DND-41 (cell line): ENCODE measurements around the gene PTPN3.

Experiments used
- ATAC-seq: fragments of 200-7000 bp; cut with Tn5 transposase; 3 replicates; pipeline ENCODE4 v1.9.1; 2021; ENCODE audit warnings: low read depth; ENCODE audit not compliant: insufficient read depth
- DNase-seq: peaks from one replicate; pipeline ENCODE4 v3.0.0-alpha.2; 2020
- H2AFZ ChIP-seq: 2 replicates; pipeline ENCODE4 v1.6.0; 2012; ENCODE audit warnings: low read depth, low read length
- H3K27ac ChIP-seq: 2 replicates; pipeline ENCODE4 v1.5.1; 2012; ENCODE audit warnings: low read length, inconsistent platforms
- H3K27me3 ChIP-seq: fragments of 200-600 bp; sonication (generic); 2 replicates; pipeline ENCODE4 v1.6.0; 2012; ENCODE audit warnings: low read length, mild to moderate bottlenecking, inconsistent platforms; ENCODE audit not compliant: insufficient read depth, poor library complexity
- H3K36me3 ChIP-seq: 2 replicates; pipeline ENCODE4 v1.5.1; 2012; ENCODE audit warnings: low read length, inconsistent platforms; ENCODE audit not compliant: insufficient read depth
- H3K4me1 ChIP-seq: 2 replicates; pipeline ENCODE4 v1.5.1; 2012; ENCODE audit warnings: mild to moderate bottlenecking, low read length; ENCODE audit not compliant: insufficient read depth
- H3K4me2 ChIP-seq: 2 replicates; pipeline ENCODE4 v1.6.0; 2012; ENCODE audit warnings: mild to moderate bottlenecking, moderate library complexity, low read length, inconsistent platforms; ENCODE audit not compliant: insufficient read depth
- H3K4me3 ChIP-seq, 2 experiments: fragments of 200-600 bp in 1 of 2; shearing (Covaris generic) in 1 of 2; 2 replicates each; pipeline ENCODE4 v1.5.1; 2012 to 2016; ENCODE audit warnings: inconsistent platforms in 2 of 2, low read length in 2 of 2, mild to moderate bottlenecking in 2 of 2, low read depth in 1 of 2, moderate library complexity in 1 of 2
- H3K79me2 ChIP-seq: 2 replicates; pipeline ENCODE4 v1.6.0; 2012; ENCODE audit warnings: low read length, inconsistent platforms; ENCODE audit not compliant: insufficient read depth
- H3K9ac ChIP-seq: 2 replicates; pipeline ENCODE4 v1.6.0; 2012; ENCODE audit warnings: low read depth, mild to moderate bottlenecking, inconsistent platforms, low read length, moderate library complexity
- H3K9me3 ChIP-seq: 2 replicates; pipeline ENCODE4 v1.5.1; 2012; ENCODE audit warnings: low read length, moderate library complexity, mild to moderate bottlenecking, inconsistent platforms; ENCODE audit not compliant: insufficient read depth, severe bottlenecking
- H4K20me1 ChIP-seq: 2 replicates; pipeline ENCODE4 v1.6.0; 2012; ENCODE audit warnings: low read length; ENCODE audit not compliant: insufficient read depth
- EZH2 ChIP-seq: IDR thresholded peaks from 3 replicates; pipeline ENCODE4 v1.6.1; 2012; ENCODE audit warnings: borderline replicate concordance, low read depth, mild to moderate bottlenecking, moderate library complexity, low read length, inconsistent platforms; ENCODE audit not compliant: severe bottlenecking
- TF ChIP-seq, protein P1 (sequence below): IDR thresholded peaks from 2 replicates; pipeline ENCODE4 v1.5.1; 2012; ENCODE audit warnings: borderline replicate concordance, low read length, moderate library complexity, mild to moderate bottlenecking; ENCODE audit not compliant: poor library complexity, severe bottlenecking; ENCODE audit errors: extremely low read depth

The PTPN3 gene

DNA sequence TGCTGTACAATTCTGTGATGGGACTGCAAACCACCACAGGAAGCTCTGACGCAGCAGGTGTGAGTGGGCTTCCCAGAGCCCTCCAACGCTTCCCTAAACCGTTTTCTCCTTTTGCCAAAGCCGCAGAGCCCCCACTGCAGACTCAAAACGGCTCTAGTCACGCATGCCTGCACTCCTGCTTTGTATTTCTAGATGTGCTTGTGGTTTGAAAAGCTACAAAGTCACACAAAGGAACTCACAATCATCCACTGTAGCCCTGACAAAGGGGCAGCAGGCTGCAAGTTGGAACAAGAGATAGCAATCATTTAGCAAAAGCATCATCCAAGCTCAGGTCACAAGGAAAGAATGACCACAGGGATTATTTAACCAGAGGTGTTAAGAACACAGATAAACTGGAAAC lies 79.3 kb downstream of the PTPN3 start:
- peak overlapping the region; percentile 92 for H3K27ac ChIP-seq
- no peaks in the 10 kb centered on the region for H3K79me2 ChIP-seq
- TF ChIP-seq, protein P1, sequence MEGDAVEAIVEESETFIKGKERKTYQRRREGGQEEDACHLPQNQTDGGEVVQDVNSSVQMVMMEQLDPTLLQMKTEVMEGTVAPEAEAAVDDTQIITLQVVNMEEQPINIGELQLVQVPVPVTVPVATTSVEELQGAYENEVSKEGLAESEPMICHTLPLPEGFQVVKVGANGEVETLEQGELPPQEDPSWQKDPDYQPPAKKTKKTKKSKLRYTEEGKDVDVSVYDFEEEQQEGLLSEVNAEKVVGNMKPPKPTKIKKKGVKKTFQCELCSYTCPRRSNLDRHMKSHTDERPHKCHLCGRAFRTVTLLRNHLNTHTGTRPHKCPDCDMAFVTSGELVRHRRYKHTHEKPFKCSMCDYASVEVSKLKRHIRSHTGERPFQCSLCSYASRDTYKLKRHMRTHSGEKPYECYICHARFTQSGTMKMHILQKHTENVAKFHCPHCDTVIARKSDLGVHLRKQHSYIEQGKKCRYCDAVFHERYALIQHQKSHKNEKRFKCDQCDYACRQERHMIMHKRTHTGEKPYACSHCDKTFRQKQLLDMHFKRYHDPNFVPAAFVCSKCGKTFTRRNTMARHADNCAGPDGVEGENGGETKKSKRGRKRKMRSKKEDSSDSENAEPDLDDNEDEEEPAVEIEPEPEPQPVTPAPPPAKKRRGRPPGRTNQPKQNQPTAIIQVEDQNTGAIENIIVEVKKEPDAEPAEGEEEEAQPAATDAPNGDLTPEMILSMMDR: no peak
- no peak for TF ChIP-seq EZH2
- peak overlapping the region; percentile 60 for H3K9ac ChIP-seq
- DNase-seq (peak; percentile 83), ATAC-seq (peak; percentile 64)
- H3K36me3 ChIP-seq: no peaks in the 10 kb centered on the region
- no peaks in the 10 kb centered on the region for H4K20me1 ChIP-seq
- peak overlapping the region; percentile 61 for H3K4me2 ChIP-seq
- peaks cover 84% of the 10 kb centered on the region for H3K4me1 ChIP-seq
- peak overlapping the region in 1 of 2 experiments; percentile 33; a peak in 2 of 4 replicates for H3K4me3 ChIP-seq
- no peaks in the 10 kb centered on the region for H3K27me3 ChIP-seq
- peak overlapping the region; percentile 56; the same call in 1 of the 2 replicates for H2AFZ ChIP-seq
- no peaks in the 10 kb centered on the region for H3K9me3 ChIP-seq

DNA sequence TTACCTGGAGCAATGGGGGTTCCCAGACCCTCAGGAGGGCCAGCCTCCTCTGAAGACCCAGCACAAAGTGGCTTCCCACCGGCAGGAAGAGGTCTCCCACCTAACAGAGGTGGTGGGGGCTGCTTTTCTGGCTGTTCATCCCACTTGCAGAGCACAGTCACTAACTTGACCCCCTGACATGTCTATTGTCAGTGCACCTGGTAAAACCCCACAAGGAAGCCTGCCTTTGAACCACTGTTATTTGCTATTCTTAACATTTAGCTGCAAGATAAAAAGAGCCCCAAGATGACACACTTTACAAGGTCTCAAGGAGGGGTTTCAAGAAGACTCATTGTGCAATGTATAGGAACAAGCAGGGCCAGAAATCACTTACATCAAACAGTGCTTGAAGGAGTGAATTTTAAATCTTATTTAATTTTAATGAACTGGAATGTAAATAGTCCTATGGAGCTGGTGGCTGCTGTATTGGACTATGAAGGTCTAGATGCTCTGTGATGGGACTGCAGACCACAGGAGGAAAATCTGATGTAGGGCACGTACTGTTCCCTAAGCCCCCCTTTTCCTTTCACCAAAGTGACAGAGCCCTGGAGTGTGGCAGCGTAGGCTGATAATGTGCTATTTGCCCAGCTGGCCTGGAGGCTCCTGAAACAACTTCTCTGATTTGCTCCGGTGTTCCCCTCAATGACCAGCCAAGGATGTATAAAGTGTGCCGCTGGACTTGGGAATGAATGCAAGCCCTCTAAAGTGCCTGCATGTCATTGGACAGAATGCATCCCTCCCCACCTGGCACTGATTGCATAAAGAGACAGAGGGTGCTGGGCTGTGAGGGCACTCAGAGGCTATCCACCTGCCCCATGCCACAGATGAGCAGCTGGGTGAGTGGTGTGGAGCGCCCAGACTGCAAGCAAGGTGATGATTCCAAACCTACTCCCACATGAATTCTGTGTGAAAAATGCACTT lies 80.2 kb downstream of the PTPN3 start:
- Histone ChIP-seq H3K36me3 (no peaks in the 10 kb centered on the region), H3K27ac (peak overlapping the region; percentile 92), H2AFZ (no peak overlapping the region), H3K4me3 (peak overlapping the region in 1 of 2 experiments; percentile 45; a peak in 3 of 4 replicates), H3K27me3 (no peaks in the 10 kb centered on the region), H3K4me1 (peaks cover 93% of the 10 kb centered on the region), H3K9ac (peak overlapping the region; percentile 60), H3K4me2 (peak overlapping the region; percentile 61), H3K79me2 (no peaks in the 10 kb centered on the region), H3K9me3 (no peaks in the 10 kb centered on the region), H4K20me1 (no peaks in the 10 kb centered on the region)
- TF ChIP-seq, protein P1: no peak
- TF ChIP-seq EZH2: no peak
- ATAC-seq: peak; percentile 65
- DNase-seq: peak; percentile 76

DNA sequence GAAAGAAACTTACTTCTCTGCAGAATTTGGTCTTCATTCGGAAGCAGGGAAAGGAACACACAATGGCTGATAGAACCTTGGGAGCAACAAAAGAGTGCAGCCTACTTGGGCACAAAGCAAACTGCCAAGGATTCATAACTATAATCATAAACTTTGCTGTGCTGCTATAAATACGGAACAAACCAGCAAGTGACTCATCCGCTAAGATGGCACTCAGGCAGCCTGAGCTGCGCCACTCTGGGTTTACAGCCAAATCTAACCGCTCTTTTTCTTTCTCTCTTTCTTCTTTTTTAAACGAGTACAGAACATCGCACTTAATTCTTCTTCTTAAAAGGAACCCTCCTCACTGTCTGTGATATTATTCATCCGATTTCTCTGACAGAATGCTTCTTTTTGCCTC lies 81.1 kb downstream of the PTPN3 start:
- ATAC-seq (peak; percentile 35), DNase-seq (peak; percentile 65)
- peak overlapping the region; percentile 61 for H3K4me2 ChIP-seq
- no peaks in the 10 kb centered on the region for H3K9me3 ChIP-seq
- TF ChIP-seq, protein P1: no peak
- no peak for TF ChIP-seq EZH2
- peak overlapping the region; percentile 60 for H3K9ac ChIP-seq
- H3K36me3 ChIP-seq: no peaks in the 10 kb centered on the region
- H3K4me1 ChIP-seq: peaks cover 88% of the 10 kb centered on the region
- no peaks in the 10 kb centered on the region for H3K79me2 ChIP-seq
- peak overlapping the region in 1 of 2 experiments; percentile 45; a peak in 3 of 4 replicates for H3K4me3 ChIP-seq
- H3K27me3 ChIP-seq: no peaks in the 10 kb centered on the region
- H2AFZ ChIP-seq: peak overlapping the region; percentile 69
- no peaks in the 10 kb centered on the region for H4K20me1 ChIP-seq
- H3K27ac ChIP-seq: peak overlapping the region; percentile 92
